Liver (tissue), 9 donors: ENCODE results near the gene RAB3GAP2. TPM values are rescaled to one million over a fixed set of nuclear protein-coding genes. Genes with fewer than 3 reads are reported as not detected.
"Not testable (repeated sequence)": the region's sequence is repeated elsewhere in the genome, so short reads cannot be mapped to it uniquely, and the experiment has no call there.

Source experiments
- DNase-seq: peaks from one replicate; pipeline ENCODE4 v3.0.0-alpha.2; 2017; ENCODE audit warnings: low spot score
- H3K27ac ChIP-seq, 2 donors: one replicate each; pipeline ENCODE4 v1.7.0; 2013; ENCODE audit warnings: inconsistent platforms in 2 of 2, low read length in 2 of 2, control low read depth in 1 of 2, low read depth in 1 of 2, mild to moderate bottlenecking in 1 of 2
- H3K27me3 ChIP-seq, 4 donors: one replicate each; pipeline versions ENCODE4 v1.6.1 to v1.7.0; 2013; ENCODE audit warnings: low read length in 3 of 4, inconsistent platforms in 1 of 4, mild to moderate bottlenecking in 1 of 4, moderate library complexity in 1 of 4; ENCODE audit not compliant: control insufficient read depth in 4 of 4, insufficient read depth in 4 of 4
- H3K36me3 ChIP-seq, 4 donors: one replicate each; pipeline versions ENCODE4 v1.6.1 to v1.7.0; 2013; ENCODE audit warnings: low read length in 3 of 4, mild to moderate bottlenecking in 3 of 4, low read depth in 1 of 4, moderate library complexity in 1 of 4; ENCODE audit not compliant: control insufficient read depth in 4 of 4, insufficient read depth in 3 of 4
- H3K4me1 ChIP-seq, 4 donors: one replicate each; pipeline versions ENCODE4 v1.6.1 to v1.7.0; 2013; ENCODE audit warnings: low read length in 3 of 4, mild to moderate bottlenecking in 3 of 4, moderate library complexity in 1 of 4; ENCODE audit not compliant: control insufficient read depth in 4 of 4, insufficient read depth in 4 of 4
- H3K4me3 ChIP-seq, 3 donors: one replicate each; pipeline versions ENCODE4 v1.6.1 to v1.7.0; 2013; ENCODE audit warnings: low read length in 3 of 3, control low read depth in 1 of 3, low read depth in 1 of 3, mild to moderate bottlenecking in 1 of 3
- H3K9ac ChIP-seq, 2 donors: one replicate each; pipeline ENCODE4 v1.7.0; 2013; ENCODE audit warnings: low read length in 2 of 2, mild to moderate bottlenecking in 2 of 2, moderate library complexity in 2 of 2, control low read depth in 1 of 2, low read depth in 1 of 2
- H3K9me3 ChIP-seq, 4 donors: one replicate each; pipeline versions ENCODE4 v1.6.1 to v1.7.0; 2013; ENCODE audit warnings: low read length in 3 of 4; ENCODE audit not compliant: control insufficient read depth in 4 of 4
- EGR1 ChIP-seq, 2 donors: IDR thresholded peaks; 2 replicates each; pipeline ENCODE4 v1.6.1; 2016 to 2018; ENCODE audit warnings: antibody characterized with exemption in 2 of 2, low read depth in 2 of 2
- FOXA1 ChIP-seq: IDR thresholded peaks from 2 replicates; pipeline ENCODE4 v1.6.1; 2016; ENCODE audit warnings: antibody characterized with exemption
- FOXA2 ChIP-seq: IDR thresholded peaks from 2 replicates; pipeline ENCODE4 v1.6.1; 2016; ENCODE audit warnings: antibody characterized with exemption
- GABPA ChIP-seq, 2 donors: IDR thresholded peaks in 1 of 2; conservative IDR thresholded peaks in 1 of 2; 2 replicates each; pipeline ENCODE4 v1.6.1; 2016; ENCODE audit warnings: antibody characterized with exemption in 2 of 2, mild to moderate bottlenecking in 1 of 2, moderate library complexity in 1 of 2
- HNF4A ChIP-seq, 2 donors: conservative IDR thresholded peaks; 2 replicates each; pipeline ENCODE4 v1.6.1; 2016; ENCODE audit warnings: antibody characterized with exemption in 2 of 2, mild to moderate bottlenecking in 2 of 2
- HNF4G ChIP-seq: IDR thresholded peaks from 2 replicates; pipeline ENCODE4 v1.6.1; 2016; ENCODE audit warnings: antibody characterized with exemption
- JUND ChIP-seq, 2 donors: IDR thresholded peaks; 2 replicates each; pipeline ENCODE4 v1.6.1; 2016; ENCODE audit warnings: antibody characterized with exemption in 2 of 2
- NR2F2 ChIP-seq: IDR thresholded peaks from 2 replicates; pipeline ENCODE4 v1.6.1; 2016; ENCODE audit warnings: antibody characterized with exemption
- RAD21 ChIP-seq, 2 donors: IDR thresholded peaks; 2 replicates each; pipeline ENCODE4 v1.6.1; 2016; ENCODE audit warnings: antibody characterized with exemption in 2 of 2, mild to moderate bottlenecking in 2 of 2
- RXRA ChIP-seq, 2 donors: IDR thresholded peaks; 2 replicates each; pipeline ENCODE4 v1.6.1; 2017 to 2018; ENCODE audit warnings: antibody characterized with exemption in 2 of 2, mild to moderate bottlenecking in 1 of 2
- SP1 ChIP-seq: IDR thresholded peaks from 2 replicates; pipeline ENCODE4 v1.6.1; 2018; ENCODE audit warnings: antibody characterized with exemption, mild to moderate bottlenecking
- TAF1 ChIP-seq: conservative IDR thresholded peaks from 2 replicates; pipeline ENCODE4 v1.6.1; 2016; ENCODE audit warnings: antibody characterized with exemption, mild to moderate bottlenecking
- YY1 ChIP-seq: IDR thresholded peaks from 2 replicates; pipeline ENCODE4 v1.6.1; 2016; ENCODE audit warnings: antibody characterized with exemption, mild to moderate bottlenecking
- WGBS: extraction: QIAGEN DNeasy Blood & Tissue Kit; methylation state at CpG from one replicate; pipeline ENCODE4 v1.1.7; 2013; 5-methylcytosine and 5-hydroxymethylcytosine counted together
- polyA plus RNA-seq, 2 donors: library from polyadenylated mRNA; stranded (reverse) in 1 of 2; unstranded in 1 of 2; fragments of 200-250 nt in 1 of 2; fragments of >200 nt in 1 of 2; fragmentation: Nextera tagmentation in 1 of 2; extraction: Ambion mirVana in 1 of 2; gene quantifications; one replicate each; pipeline versions ENCODE4 v1.2.1 to v1.2.3, GENCODE V29; 2013 to 2015
- total RNA-seq, 2 donors: library from RNA; depleted of rRNA; stranded (reverse); fragments of >200 nt; gene quantifications; one replicate each; pipeline ENCODE4 v1.2.3, GENCODE V29; 2014
- TF ChIP-seq, protein P1 (sequence below): IDR thresholded peaks from 2 replicates; pipeline ENCODE4 v1.6.1; 2016; ENCODE audit warnings: antibody characterized with exemption
- TF ChIP-seq, protein P2 (sequence below): IDR thresholded peaks from 2 replicates; pipeline ENCODE4 v1.6.1; 2016; ENCODE audit warnings: antibody characterized with exemption, mild to moderate bottlenecking
- TF ChIP-seq, protein P3 (sequence below): IDR thresholded peaks from 2 replicates; pipeline ENCODE4 v1.6.1; 2016; ENCODE audit warnings: antibody characterized with exemption
- TF ChIP-seq, protein P4 (sequence below): IDR thresholded peaks from 2 replicates; pipeline ENCODE4 v1.6.1; 2016; ENCODE audit warnings: antibody characterized with exemption
- TF ChIP-seq, protein P5 (sequence below): fragments of 150-350 bp; IDR thresholded peaks from 2 replicates; pipeline ENCODE4 v1.5.1; 2017; ENCODE audit warnings: improper control_type of control experiment, low read depth, low read length; ENCODE audit not compliant: missing input control
- donor health status: healthy.
- donor health status: healthy.
- donor health status: healthy.
- donor health status: healthy.
- donor health status: healthy.

The RAB3GAP2 gene
- total and polyA plus RNA-seq, 4 donors, result 5.3 to 24.0 (median 11.4) TPM

DNA sequence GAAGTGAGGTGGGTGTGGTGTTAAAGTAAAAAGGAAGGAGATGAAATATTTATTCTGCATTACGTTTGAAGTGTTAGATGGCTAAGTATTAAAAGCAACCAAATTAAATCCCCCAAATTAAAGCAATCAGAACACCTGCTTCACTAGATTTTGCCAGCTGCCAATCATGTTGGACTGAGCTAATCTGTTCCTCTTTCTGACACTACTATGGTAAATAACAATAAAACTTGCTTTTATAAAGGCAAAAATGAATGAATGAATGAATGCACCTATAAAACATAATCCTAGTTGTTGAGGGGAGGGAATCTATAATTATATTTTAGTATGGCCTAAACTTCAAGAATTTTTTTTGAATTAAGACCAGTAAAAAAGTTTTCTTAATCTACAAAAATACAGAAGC is 51.0 kb downstream of the RAB3GAP2 start:
- TF ChIP-seq JUND (IDR thresholded peaks at IDR 0.05) (no peak), RAD21 (IDR thresholded peaks at IDR 0.05) (no peak), HNF4G (no peak), FOXA2 (no peak), SP1 (no peak), NR2F2 (no peak), HNF4A (conservative IDR thresholded peaks at IDR 0.05) (no peak), TAF1 (no peak), GABPA (IDR thresholded peaks at IDR 0.05 in 1 of 2, conservative IDR thresholded peaks at IDR 0.05 in 1 of 2) (no peak), RXRA (IDR thresholded peaks at IDR 0.05) (no peak), YY1 (no peak), EGR1 (IDR thresholded peaks at IDR 0.05; ENCODE audit: low read depth in 2 of 2) (no peak), FOXA1 (no peak)
- TF ChIP-seq, protein P1, sequence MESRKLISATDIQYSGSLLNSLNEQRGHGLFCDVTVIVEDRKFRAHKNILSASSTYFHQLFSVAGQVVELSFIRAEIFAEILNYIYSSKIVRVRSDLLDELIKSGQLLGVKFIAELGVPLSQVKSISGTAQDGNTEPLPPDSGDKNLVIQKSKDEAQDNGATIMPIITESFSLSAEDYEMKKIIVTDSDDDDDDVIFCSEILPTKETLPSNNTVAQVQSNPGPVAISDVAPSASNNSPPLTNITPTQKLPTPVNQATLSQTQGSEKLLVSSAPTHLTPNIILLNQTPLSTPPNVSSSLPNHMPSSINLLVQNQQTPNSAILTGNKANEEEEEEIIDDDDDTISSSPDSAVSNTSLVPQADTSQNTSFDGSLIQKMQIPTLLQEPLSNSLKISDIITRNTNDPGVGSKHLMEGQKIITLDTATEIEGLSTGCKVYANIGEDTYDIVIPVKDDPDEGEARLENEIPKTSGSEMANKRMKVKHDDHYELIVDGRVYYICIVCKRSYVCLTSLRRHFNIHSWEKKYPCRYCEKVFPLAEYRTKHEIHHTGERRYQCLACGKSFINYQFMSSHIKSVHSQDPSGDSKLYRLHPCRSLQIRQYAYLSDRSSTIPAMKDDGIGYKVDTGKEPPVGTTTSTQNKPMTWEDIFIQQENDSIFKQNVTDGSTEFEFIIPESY, result no peak
- TF ChIP-seq, protein P2, sequence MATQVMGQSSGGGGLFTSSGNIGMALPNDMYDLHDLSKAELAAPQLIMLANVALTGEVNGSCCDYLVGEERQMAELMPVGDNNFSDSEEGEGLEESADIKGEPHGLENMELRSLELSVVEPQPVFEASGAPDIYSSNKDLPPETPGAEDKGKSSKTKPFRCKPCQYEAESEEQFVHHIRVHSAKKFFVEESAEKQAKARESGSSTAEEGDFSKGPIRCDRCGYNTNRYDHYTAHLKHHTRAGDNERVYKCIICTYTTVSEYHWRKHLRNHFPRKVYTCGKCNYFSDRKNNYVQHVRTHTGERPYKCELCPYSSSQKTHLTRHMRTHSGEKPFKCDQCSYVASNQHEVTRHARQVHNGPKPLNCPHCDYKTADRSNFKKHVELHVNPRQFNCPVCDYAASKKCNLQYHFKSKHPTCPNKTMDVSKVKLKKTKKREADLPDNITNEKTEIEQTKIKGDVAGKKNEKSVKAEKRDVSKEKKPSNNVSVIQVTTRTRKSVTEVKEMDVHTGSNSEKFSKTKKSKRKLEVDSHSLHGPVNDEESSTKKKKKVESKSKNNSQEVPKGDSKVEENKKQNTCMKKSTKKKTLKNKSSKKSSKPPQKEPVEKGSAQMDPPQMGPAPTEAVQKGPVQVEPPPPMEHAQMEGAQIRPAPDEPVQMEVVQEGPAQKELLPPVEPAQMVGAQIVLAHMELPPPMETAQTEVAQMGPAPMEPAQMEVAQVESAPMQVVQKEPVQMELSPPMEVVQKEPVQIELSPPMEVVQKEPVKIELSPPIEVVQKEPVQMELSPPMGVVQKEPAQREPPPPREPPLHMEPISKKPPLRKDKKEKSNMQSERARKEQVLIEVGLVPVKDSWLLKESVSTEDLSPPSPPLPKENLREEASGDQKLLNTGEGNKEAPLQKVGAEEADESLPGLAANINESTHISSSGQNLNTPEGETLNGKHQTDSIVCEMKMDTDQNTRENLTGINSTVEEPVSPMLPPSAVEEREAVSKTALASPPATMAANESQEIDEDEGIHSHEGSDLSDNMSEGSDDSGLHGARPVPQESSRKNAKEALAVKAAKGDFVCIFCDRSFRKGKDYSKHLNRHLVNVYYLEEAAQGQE, result no peak
- TF ChIP-seq, protein P3, sequence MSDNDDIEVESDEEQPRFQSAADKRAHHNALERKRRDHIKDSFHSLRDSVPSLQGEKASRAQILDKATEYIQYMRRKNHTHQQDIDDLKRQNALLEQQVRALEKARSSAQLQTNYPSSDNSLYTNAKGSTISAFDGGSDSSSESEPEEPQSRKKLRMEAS, result no peak
- TF ChIP-seq, protein P4, sequence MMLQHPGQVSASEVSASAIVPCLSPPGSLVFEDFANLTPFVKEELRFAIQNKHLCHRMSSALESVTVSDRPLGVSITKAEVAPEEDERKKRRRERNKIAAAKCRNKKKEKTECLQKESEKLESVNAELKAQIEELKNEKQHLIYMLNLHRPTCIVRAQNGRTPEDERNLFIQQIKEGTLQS, result no peak
- TF ChIP-seq, protein P5, sequence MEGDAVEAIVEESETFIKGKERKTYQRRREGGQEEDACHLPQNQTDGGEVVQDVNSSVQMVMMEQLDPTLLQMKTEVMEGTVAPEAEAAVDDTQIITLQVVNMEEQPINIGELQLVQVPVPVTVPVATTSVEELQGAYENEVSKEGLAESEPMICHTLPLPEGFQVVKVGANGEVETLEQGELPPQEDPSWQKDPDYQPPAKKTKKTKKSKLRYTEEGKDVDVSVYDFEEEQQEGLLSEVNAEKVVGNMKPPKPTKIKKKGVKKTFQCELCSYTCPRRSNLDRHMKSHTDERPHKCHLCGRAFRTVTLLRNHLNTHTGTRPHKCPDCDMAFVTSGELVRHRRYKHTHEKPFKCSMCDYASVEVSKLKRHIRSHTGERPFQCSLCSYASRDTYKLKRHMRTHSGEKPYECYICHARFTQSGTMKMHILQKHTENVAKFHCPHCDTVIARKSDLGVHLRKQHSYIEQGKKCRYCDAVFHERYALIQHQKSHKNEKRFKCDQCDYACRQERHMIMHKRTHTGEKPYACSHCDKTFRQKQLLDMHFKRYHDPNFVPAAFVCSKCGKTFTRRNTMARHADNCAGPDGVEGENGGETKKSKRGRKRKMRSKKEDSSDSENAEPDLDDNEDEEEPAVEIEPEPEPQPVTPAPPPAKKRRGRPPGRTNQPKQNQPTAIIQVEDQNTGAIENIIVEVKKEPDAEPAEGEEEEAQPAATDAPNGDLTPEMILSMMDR, result no peak
- Histone ChIP-seq H3K9me3 (no peaks in the 10 kb centered on the region), H3K4me3 (no peak overlapping the region), H3K4me1 (no peaks in the 10 kb centered on the region), H3K27ac (no peak overlapping the region), H3K36me3 (no peaks in the 10 kb centered on the region), H3K9ac (no peak overlapping the region), H3K27me3 (no peaks in the 10 kb centered on the region)
- 94% methylated on average over 1 of the region's 1 CpG for WGBS
- DNase-seq, result no peak

DNA sequence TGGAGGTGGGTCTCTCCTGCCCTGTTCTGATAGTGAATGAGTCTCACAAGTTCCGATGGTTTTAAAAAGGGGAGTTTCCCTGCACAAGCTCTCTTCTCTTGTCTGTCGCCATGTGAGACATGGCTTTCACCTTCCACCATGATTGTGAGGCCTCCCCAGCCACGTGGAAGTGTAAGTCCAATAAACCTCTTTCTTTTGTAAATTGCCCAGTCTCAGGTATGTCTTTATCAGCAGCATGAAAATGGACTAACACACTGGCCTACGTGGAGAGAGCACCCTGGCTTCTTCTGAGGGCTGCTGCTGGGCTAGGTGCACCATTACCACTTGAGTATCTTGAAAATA is 51.6 kb downstream of the RAB3GAP2 start:
- H3K27ac ChIP-seq, H3K9ac ChIP-seq, H3K27me3 ChIP-seq, H3K36me3 ChIP-seq, H3K4me3 ChIP-seq, DNase-seq, H3K4me1 ChIP-seq, H3K9me3 ChIP-seq: not testable (repeated sequence)
- 95% methylated on average over 4 of the region's 4 CpGs for WGBS
